PC-3 (cell line): ENCODE data around the gene FGD4. TPM values are rescaled to one million over a fixed set of nuclear protein-coding genes. Genes with fewer than 3 reads are reported as not detected.

Source experiments
- ATAC-seq: fragments of 200-7000 bp; cut with Tn5 transposase; 2 replicates; pipeline ENCODE4 v1.9.1; 2020; ENCODE audit warnings: mild to moderate bottlenecking, moderate library complexity
- BruUV-seq: library from RNA; stranded (reverse); fragments of 400-500 nt; replicated peaks from 2 replicates; lab custom pipeline; 2021; lab: Mats Ljungman, UMichigan
- CTCF ChIA-PET: fragments of 300-600 bp; sonication (Branson Sonifier 250); formaldehyde crosslinking; loops from one replicate; lab custom pipeline; 2022; ENCODE audit warnings: antibody characterized with exemption; lab: Charles Lee
- POLR2A ChIA-PET: fragments of 300-600 bp; sonication (Branson Sonifier 250); formaldehyde crosslinking; loops from one replicate; lab custom pipeline; 2022; ENCODE audit warnings: antibody characterized with exemption; ENCODE audit not compliant: unreplicated experiment; lab: Charles Lee
- DNase-seq: peaks from one replicate; pipeline ENCODE4 v3.0.0-alpha.2; 2015
- H2AFZ ChIP-seq: fragments of 300-600 bp; sonication (generic); 2 replicates; pipeline ENCODE4 v1.6.0; 2016; ENCODE audit warnings: antibody characterized with exemption, low read length
- H3F3A ChIP-seq: fragments of 300-600 bp; sonication (generic); one replicate; pipeline ENCODE4 v1.6.0; 2017; ENCODE audit warnings: antibody characterized with exemption, low read length, control low read depth, mild to moderate bottlenecking; ENCODE audit not compliant: unreplicated experiment
- H3K27ac ChIP-seq: fragments of 300-600 bp; sonication (generic); 2 replicates; pipeline ENCODE4 v1.5.1; 2016; ENCODE audit warnings: mild to moderate bottlenecking, low read length
- H3K27me3 ChIP-seq: fragments of 300-600 bp; sonication (generic); 2 replicates; pipeline ENCODE4 v1.6.1; 2016; ENCODE audit warnings: low read length, mixed read lengths
- H3K36me3 ChIP-seq: fragments of 300-600 bp; sonication (generic); 2 replicates; pipeline ENCODE4 v1.6.1; 2016; ENCODE audit warnings: low read depth, mixed run types, low read length, mixed read lengths
- H3K4me1 ChIP-seq: fragments of 300-600 bp; sonication (generic); 2 replicates; pipeline ENCODE4 v1.5.1; 2016; ENCODE audit warnings: low read length; ENCODE audit not compliant: insufficient read depth
- H3K4me2 ChIP-seq: fragments of 300-600 bp; sonication (generic); 2 replicates; pipeline ENCODE4 v1.6.0; 2016; ENCODE audit warnings: low read length
- H3K4me3 ChIP-seq: fragments of 300-600 bp; sonication (generic); 2 replicates; pipeline ENCODE4 v1.5.1; 2016; ENCODE audit warnings: mild to moderate bottlenecking, low read length, mixed read lengths
- H3K79me2 ChIP-seq: fragments of 300-600 bp; sonication (generic); 2 replicates; pipeline ENCODE4 v1.6.1; 2017; ENCODE audit warnings: low read length, mixed read lengths
- H3K9ac ChIP-seq: fragments of 300-600 bp; sonication (generic); 2 replicates; pipeline ENCODE4 v1.6.0; 2016; ENCODE audit warnings: mild to moderate bottlenecking, low read length
- H3K9me2 ChIP-seq: fragments of 300-600 bp; sonication (generic); replicated peaks from 2 replicates; pipeline ENCODE4 v1.6.1; 2016; ENCODE audit warnings: mixed run types, low read length, mixed read lengths
- H3K9me3 ChIP-seq: fragments of 300-600 bp; sonication (generic); 2 replicates; pipeline ENCODE4 v1.6.1; 2016; ENCODE audit warnings: low read length, mixed read lengths
- H4K20me1 ChIP-seq: fragments of 300-600 bp; sonication (generic); 2 replicates; pipeline ENCODE4 v1.6.1; 2016; ENCODE audit warnings: low read length, mixed read lengths
- CTCF ChIP-seq: fragments of 300-600 bp; sonication (generic); conservative IDR thresholded peaks from 2 replicates; pipeline ENCODE4 v1.5.1; 2017; ENCODE audit warnings: antibody characterized with exemption, low read depth, mild to moderate bottlenecking, low read length
- EZH2 ChIP-seq: fragments of 300-600 bp; sonication (generic); IDR thresholded peaks from one replicate; pipeline ENCODE4 v1.6.1; 2017; ENCODE audit warnings: antibody characterized with exemption, mild to moderate bottlenecking, low read length; ENCODE audit not compliant: unreplicated experiment
- EZH2phosphoT487 ChIP-seq: fragments of 300-600 bp; sonication (generic); IDR thresholded peaks from 2 replicates; pipeline ENCODE4 v1.6.1; 2018; ENCODE audit warnings: mild to moderate bottlenecking, antibody characterized with exemption, low read length, borderline replicate concordance
- intact Hi-C: fragments of 100-400 bp; cut with micrococcal nuclease; formaldehyde crosslinking; loops from 2 replicates; pipeline ENCODE4 v1.9.0; 2023
- total RNA-seq: library from RNA; depleted of rRNA; stranded (reverse); fragments of >200 nt; gene quantifications from 2 replicates; pipeline ENCODE4 v1.2.3, GENCODE V29; 2014

FGD4 gene
- total RNA-seq, 1 experiment from 2014 or later = 3.9 TPM

DNA sequence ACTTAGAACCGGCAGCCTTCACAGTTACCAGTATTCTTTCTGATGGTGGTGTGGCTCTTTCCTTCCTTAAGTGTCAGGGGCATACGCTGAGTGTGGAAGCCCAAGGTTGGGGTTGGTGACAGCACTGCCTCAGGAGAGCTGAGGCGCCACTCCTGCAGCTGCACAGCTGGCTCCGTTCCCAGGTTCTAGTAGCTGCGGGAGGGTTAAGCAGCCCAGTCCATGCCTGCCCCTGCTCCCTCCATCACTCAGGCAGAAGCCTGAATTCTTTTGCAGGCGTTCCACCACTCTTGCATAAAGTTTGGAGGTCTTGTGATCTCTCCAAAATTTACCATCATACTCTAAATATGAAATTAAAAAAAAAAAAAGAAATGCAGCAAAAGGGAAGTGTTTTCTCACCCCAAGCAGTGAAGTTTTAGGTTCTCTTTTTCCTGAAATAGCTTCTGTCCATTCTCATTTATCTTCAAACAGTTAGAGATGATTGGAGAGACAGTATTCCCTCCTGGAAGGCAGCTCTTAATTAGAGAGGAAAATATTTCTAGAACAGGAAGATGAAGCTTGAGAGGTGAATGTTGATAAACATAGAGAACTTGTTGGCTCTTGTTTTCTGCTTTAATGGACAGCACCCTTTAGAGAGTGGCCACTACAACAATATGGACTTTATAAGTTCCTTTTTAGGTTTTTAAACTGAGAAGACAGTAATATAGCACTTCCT, 136.1 kb downstream of the FGD4 start:
- TF ChIP-seq EZH2phosphoT487 (no peak), CTCF (no peak)
- Histone ChIP-seq H3K9me3 (no peaks in the 10 kb centered on the region), H3K9ac (no peak overlapping the region), H2AFZ (no peak overlapping the region), H3K27ac (no peak overlapping the region), H4K20me1 (no peaks in the 10 kb centered on the region), H3K36me3 (no peaks in the 10 kb centered on the region), H3K79me2 (no peaks in the 10 kb centered on the region), H3K4me2 (peak overlapping the region; percentile 84; the same call in 1 of the 2 replicates), H3K4me3 (no peak overlapping the region), H3F3A (no peaks in the 10 kb centered on the region), H3K4me1 (peaks cover 15% of the 10 kb centered on the region), H3K27me3 (no peaks in the 10 kb centered on the region), H3K9me2 (no peaks in the 10 kb centered on the region)
- intact Hi-C loops = loop anchor here (10.0 kb wide), 1 partner anchor 119 kb away; no protein-coding TSS in a partner anchor
- ATAC-seq (peak; percentile 70), DNase-seq (peak; percentile 48)
- BruUV-seq = no TSS peak
- POLR2A ChIA-PET = interaction anchor here (0.6 to 0.7 kb wide), 2 partner anchors 126 to 127 kb away, joined by 3 to 7 read pairs; no protein-coding TSS in a partner anchor
- CTCF ChIA-PET = interaction anchor here (0.6 kb wide), 1 partner anchor 122 kb away, joined by 5 read pairs; no protein-coding TSS in a partner anchor

DNA sequence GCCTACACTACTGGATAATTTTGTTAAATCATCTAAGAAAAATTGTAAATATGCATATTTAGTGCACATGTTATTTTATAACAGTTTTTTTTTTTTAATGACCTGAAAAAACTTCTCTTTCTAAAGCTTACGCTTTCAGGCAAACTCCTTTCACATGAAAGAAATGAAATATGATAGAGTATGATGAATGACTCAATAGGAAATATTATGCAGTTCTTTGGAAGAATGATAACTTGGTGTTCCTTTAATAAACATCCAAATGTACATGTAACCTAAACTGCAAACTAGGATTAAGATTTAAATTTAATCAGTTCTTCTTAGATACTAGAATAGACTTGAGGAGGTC, 136.6 kb downstream of the FGD4 start:
- Histone ChIP-seq H3K27me3 (no peaks in the 10 kb centered on the region), H3K9ac (no peak overlapping the region), H3K9me3 (no peaks in the 10 kb centered on the region), H3K79me2 (no peaks in the 10 kb centered on the region), H3K9me2 (no peaks in the 10 kb centered on the region), H2AFZ (no peak overlapping the region), H3K4me1 (peaks cover 15% of the 10 kb centered on the region), H3K4me3 (no peak overlapping the region), H4K20me1 (no peaks in the 10 kb centered on the region), H3K36me3 (no peaks in the 10 kb centered on the region), H3K4me2 (no peak overlapping the region), H3K27ac (no peak overlapping the region), H3F3A (no peaks in the 10 kb centered on the region)
- intact Hi-C loops = loop anchor here (10.0 kb wide), 1 partner anchor 119 kb away; no protein-coding TSS in a partner anchor
- TF ChIP-seq EZH2 (no peak), CTCF (no peak), EZH2phosphoT487 (no peak)
- ATAC-seq (no peak), DNase-seq (no peak)
- ChIA-PET CTCF (interaction anchor here (0.6 kb wide), 1 partner anchor 121 kb away, joined by 5 read pairs; no protein-coding TSS in a partner anchor), POLR2A (interaction anchor here (0.7 kb wide), 1 partner anchor 126 kb away, joined by 7 read pairs; no protein-coding TSS in a partner anchor)
- BruUV-seq = no TSS peak

GRCh38 chr12:32541754-32542374, 142.5 kb downstream of the FGD4 start:
- no TSS peak for BruUV-seq
- Histone ChIP-seq H3K79me2 (no peaks in the 10 kb centered on the region), H4K20me1 (no peaks in the 10 kb centered on the region), H3K27me3 (no peaks in the 10 kb centered on the region), H3K27ac (no peak overlapping the region), H3K4me3 (no peak overlapping the region), H3K4me1 (no peaks in the 10 kb centered on the region), H3K9me2 (no peaks in the 10 kb centered on the region), H2AFZ (no peak overlapping the region), H3K36me3 (no peaks in the 10 kb centered on the region), H3F3A (no peaks in the 10 kb centered on the region), H3K4me2 (no peak overlapping the region), H3K9ac (no peak overlapping the region), H3K9me3 (no peaks in the 10 kb centered on the region)
- ChIA-PET CTCF (no interaction called here), POLR2A (no interaction called here)
- TF ChIP-seq CTCF = no peak
- no peak for TF ChIP-seq EZH2phosphoT487
- no peak for TF ChIP-seq EZH2
- no peak for DNase-seq
- no peak for ATAC-seq
- intact Hi-C loops = no loop called here
